Keratinocyte (primary cell): ENCODE results near the gene ABCB9.

Experiments used
- EZH2 ChIP-seq: IDR thresholded peaks from one replicate; pipeline ENCODE4 v1.6.1; 2012; ENCODE audit warnings: inconsistent platforms, mild to moderate bottlenecking, low read length, moderate library complexity
- TF ChIP-seq, protein P1 (sequence below), 3 experiments: IDR thresholded peaks in 1 of 3; conservative IDR thresholded peaks in 1 of 3; optimal IDR thresholded peaks in 1 of 3; 2 replicates in 2 of 3; 3 replicates in 1 of 3; pipeline versions ENCODE3 to v1.5.1; 2011; ENCODE audit warnings: low read length in 3 of 3, mild to moderate bottlenecking in 3 of 3, moderate library complexity in 2 of 3, control low read depth in 1 of 3, inconsistent platforms in 1 of 3; ENCODE audit not compliant: insufficient read depth in 2 of 3; ENCODE audit errors: extremely low read depth in 1 of 3

DNA sequence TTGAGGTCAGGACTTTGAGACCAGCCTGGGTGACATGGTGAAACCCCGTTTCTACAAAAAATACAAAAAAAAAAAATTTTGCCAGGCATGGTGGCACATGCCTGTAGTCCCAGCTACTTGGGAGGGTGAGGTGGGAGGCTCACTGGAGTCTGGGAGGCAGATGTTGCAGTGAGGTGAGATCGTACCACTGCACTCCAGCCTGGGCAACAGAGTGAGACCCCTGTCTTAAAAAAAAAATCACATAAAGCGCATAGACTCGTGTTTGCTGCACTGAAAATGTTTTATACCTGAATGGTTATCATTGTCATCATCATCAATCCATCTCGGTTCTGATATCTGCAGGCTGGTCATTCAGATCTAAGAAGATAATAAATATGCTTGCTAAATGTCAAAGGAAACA, 45.6 kb downstream of the ABCB9 start:
- TF ChIP-seq, protein P1, sequence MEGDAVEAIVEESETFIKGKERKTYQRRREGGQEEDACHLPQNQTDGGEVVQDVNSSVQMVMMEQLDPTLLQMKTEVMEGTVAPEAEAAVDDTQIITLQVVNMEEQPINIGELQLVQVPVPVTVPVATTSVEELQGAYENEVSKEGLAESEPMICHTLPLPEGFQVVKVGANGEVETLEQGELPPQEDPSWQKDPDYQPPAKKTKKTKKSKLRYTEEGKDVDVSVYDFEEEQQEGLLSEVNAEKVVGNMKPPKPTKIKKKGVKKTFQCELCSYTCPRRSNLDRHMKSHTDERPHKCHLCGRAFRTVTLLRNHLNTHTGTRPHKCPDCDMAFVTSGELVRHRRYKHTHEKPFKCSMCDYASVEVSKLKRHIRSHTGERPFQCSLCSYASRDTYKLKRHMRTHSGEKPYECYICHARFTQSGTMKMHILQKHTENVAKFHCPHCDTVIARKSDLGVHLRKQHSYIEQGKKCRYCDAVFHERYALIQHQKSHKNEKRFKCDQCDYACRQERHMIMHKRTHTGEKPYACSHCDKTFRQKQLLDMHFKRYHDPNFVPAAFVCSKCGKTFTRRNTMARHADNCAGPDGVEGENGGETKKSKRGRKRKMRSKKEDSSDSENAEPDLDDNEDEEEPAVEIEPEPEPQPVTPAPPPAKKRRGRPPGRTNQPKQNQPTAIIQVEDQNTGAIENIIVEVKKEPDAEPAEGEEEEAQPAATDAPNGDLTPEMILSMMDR (optimal IDR thresholded peaks at IDR 0.05 in 1 of 3, IDR thresholded peaks at IDR 0.05 in 1 of 3, conservative IDR thresholded peaks at IDR 0.05 in 1 of 3; ENCODE audit: extremely low read depth in 1 of 3, insufficient read depth in 2 of 3, low read length in 3 of 3): no peak
- TF ChIP-seq EZH2: no peak
